Measurements from ENCODE around the gene PPP2R5E. TPM values are rescaled to one million over a fixed set of nuclear protein-coding genes. Genes with fewer than 3 reads are reported as not detected.

PPP2R5E gene
- total and polyA plus RNA-seq, 2 donors (not counting 3 experiments of a cell fraction or from before 2014, with no cell fraction given), result 4.9 to 52.5 TPM

- Histone ChIP-seq H4K20me1 (replicated peaks; ENCODE audit: control insufficient read depth, extremely low read depth, insufficient read depth, low read length) (peaks cover 5% of the 10 kb centered on the region), H3K4me1 (ENCODE audit: control insufficient read depth, extremely low read depth, insufficient read depth, low read length) (no peaks in the 10 kb centered on the region), H3K27ac (ENCODE audit: insufficient read depth, low read depth, low read length) (no peak overlapping the region), H3K79me2 (ENCODE audit: control insufficient read depth, insufficient read depth, low read length) (peaks cover 16% of the 10 kb centered on the region), H2AFZ (ENCODE audit: low read depth, low read length) (no peak overlapping the region), H3K4me2 (ENCODE audit: insufficient read depth, low read length) (no peak overlapping the region), H3K27me3 (ENCODE audit: control insufficient read depth in 2 of 2, insufficient read depth in 2 of 2, low read length in 2 of 2) (no peaks in the 10 kb centered on the region), H3K9me3 (replicated peaks; ENCODE audit: control insufficient read depth, insufficient read depth, low read length) (no peaks in the 10 kb centered on the region), H3K9me1 (replicated peaks; ENCODE audit: control insufficient read depth, extremely low read depth, insufficient read depth, low read length) (no peaks in the 10 kb centered on the region), H3K4me3 (replicated peaks in 1 of 3; ENCODE audit: insufficient read depth in 1 of 3, low read depth in 1 of 3, low read length in 3 of 3) (no peak overlapping the region), H3K9ac (replicated peaks; ENCODE audit: extremely low read depth, insufficient read depth, low read length) (no peak overlapping the region), H3K36me3 (ENCODE audit: control insufficient read depth in 2 of 2, extremely low read depth in 1 of 2, insufficient read depth in 2 of 2, low read length in 2 of 2) (peaks cover 1 to 4% of the 10 kb centered on the region in 2 experiments)
- dilution Hi-C loops (cut with MboI; ENCODE audit: extremely low pct_ligation_motif_present, low sequenced_read_pairs) (no loop called here), intact Hi-C loops (cut with micrococcal nuclease) (no loop called here)
- POLR2A ChIA-PET, result no interaction called here
- CTCF ChIA-PET, result interaction anchor here (1.2 kb wide), 1 partner anchor 8 kb away, joined by 3 read pairs; no protein-coding TSS in a partner anchor
- TF ChIP-seq CTCF (IDR thresholded peaks at IDR 0.05; ENCODE audit: extremely low read depth in 1 of 2, insufficient read depth in 1 of 2, low read depth in 1 of 2, low read length in 2 of 2) (no peak), JUN (IDR thresholded peaks at IDR 0.05; ENCODE audit: borderline replicate concordance, insufficient read depth, insufficient read length, low read depth) (no peak)
- FAIRE-seq, result no peak
- BruUV-seq (replicated peaks), result no TSS peak
- DNase-seq (ENCODE audit: low read depth, low spot score), result no peak
Observed at GRCh38 chr14:63421919-63422318, 121.3 kb downstream of the PPP2R5E start.

- DNase-seq (ENCODE audit: low read depth, low spot score) (no peak), FAIRE-seq (no peak)
- no peak for TF ChIP-seq JUN (IDR thresholded peaks at IDR 0.05; ENCODE audit: borderline replicate concordance, insufficient read depth, insufficient read length, low read depth)
- TF ChIP-seq GATA2 (IDR thresholded peaks at IDR 0.05; ENCODE audit: insufficient read depth, insufficient read length, low read depth, low read length), result no peak
- TF ChIP-seq EZH2 (IDR thresholded peaks at IDR 0.05; ENCODE audit: borderline replicate concordance, low read depth, low read length, severe bottlenecking), result no peak
- no peak for TF ChIP-seq POLR2A (IDR thresholded peaks at IDR 0.05; ENCODE audit: low read depth, low read length)
- TF ChIP-seq FOS (IDR thresholded peaks at IDR 0.05; ENCODE audit: borderline replicate concordance, insufficient read depth, low read length), result no peak
- no peak for TF ChIP-seq MAX (IDR thresholded peaks at IDR 0.05; ENCODE audit: insufficient read depth, insufficient read length)
- no peak for TF ChIP-seq CTCF (IDR thresholded peaks at IDR 0.05; ENCODE audit: extremely low read depth in 1 of 2, insufficient read depth in 1 of 2, low read depth in 1 of 2, low read length in 2 of 2)
- no peak for TF ChIP-seq POLR2AphosphoS5 (IDR thresholded peaks at IDR 0.05; ENCODE audit: insufficient read depth, low read depth, low read length)
- TF ChIP-seq MYC (IDR thresholded peaks at IDR 0.05; ENCODE audit: low read depth, low read length), result no peak
- Histone ChIP-seq H2AFZ (ENCODE audit: low read depth, low read length) (no peak overlapping the region), H3K36me3 (ENCODE audit: control insufficient read depth in 2 of 2, extremely low read depth in 1 of 2, insufficient read depth in 2 of 2, low read length in 2 of 2) (peaks cover 1 to 4% of the 10 kb centered on the region in 2 experiments), H3K4me3 (replicated peaks in 1 of 3; ENCODE audit: insufficient read depth in 1 of 3, low read depth in 1 of 3, low read length in 3 of 3) (no peak overlapping the region), H3K27me3 (ENCODE audit: control insufficient read depth in 2 of 2, insufficient read depth in 2 of 2, low read length in 2 of 2) (no peaks in the 10 kb centered on the region), H3K79me2 (ENCODE audit: control insufficient read depth, insufficient read depth, low read length) (peaks cover 12% of the 10 kb centered on the region), H3K27ac (ENCODE audit: insufficient read depth, low read depth, low read length) (no peak overlapping the region), H3K9ac (replicated peaks; ENCODE audit: extremely low read depth, insufficient read depth, low read length) (no peak overlapping the region), H3K4me2 (ENCODE audit: insufficient read depth, low read length) (no peak overlapping the region), H4K20me1 (replicated peaks; ENCODE audit: control insufficient read depth, extremely low read depth, insufficient read depth, low read length) (peaks cover 5% of the 10 kb centered on the region), H3K9me3 (replicated peaks; ENCODE audit: control insufficient read depth, insufficient read depth, low read length) (no peaks in the 10 kb centered on the region), H3K4me1 (ENCODE audit: control insufficient read depth, extremely low read depth, insufficient read depth, low read length) (no peaks in the 10 kb centered on the region), H3K9me1 (replicated peaks; ENCODE audit: control insufficient read depth, extremely low read depth, insufficient read depth, low read length) (no peaks in the 10 kb centered on the region)
- no TSS peak for BruUV-seq (replicated peaks)
- CTCF ChIA-PET, result interaction anchor here (1.2 kb wide), 1 partner anchor 9 kb away, joined by 3 read pairs; no protein-coding TSS in a partner anchor
- intact Hi-C loops (cut with micrococcal nuclease), result no loop called here
- dilution Hi-C loops (cut with MboI; ENCODE audit: extremely low pct_ligation_motif_present, low sequenced_read_pairs), result no loop called here
- POLR2A ChIA-PET, result no interaction called here
Observed at GRCh38 chr14:63421226-63421625, 122.0 kb downstream of the PPP2R5E start.

Measured in endothelial cell of umbilical vein (primary cell).